GM11168 (cell line): ENCODE measurements around the gene ARL10.

ENCODE experiments used
- in situ Hi-C: fragments of 300-500 bp; cut with MboI; formaldehyde crosslinking; loops from one replicate; pipeline ENCODE4 v1.12.0; 2022; ENCODE audit warnings: low sequenced_read_pairs; ENCODE audit not compliant: unreplicated experiment

Gene ARL10

GRCh38 chr5:176408590-176408989 is 43.3 kb downstream of the ARL10 start:
- in situ Hi-C loops: no loop called here

- in situ Hi-C loops: no loop called here
These were observed 44.5 kb downstream of the ARL10 start for GRCh38 chr5:176409765-176410164.

GRCh38 chr5:176410486-176411180 is 45.3 kb downstream of the ARL10 start:
- in situ Hi-C loops: no loop called here

- in situ Hi-C loops: no loop called here
These were observed 47.4 kb downstream of the ARL10 start for GRCh38 chr5:176412517-176413254.

- in situ Hi-C loops: no loop called here
These were observed 47.9 kb downstream of the ARL10 start for GRCh38 chr5:176413255-176413565.

- in situ Hi-C loops: no loop called here
These were observed 48.5 kb downstream of the ARL10 start for GRCh38 chr5:176413709-176414191.

GRCh38 chr5:176414704-176415103 is 49.4 kb downstream of the ARL10 start:
- in situ Hi-C loops: no loop called here

GRCh38 chr5:176415240-176415951 is 50.1 kb downstream of the ARL10 start:
- in situ Hi-C loops: no loop called here

- in situ Hi-C loops: no loop called here
These were observed 51.0 kb downstream of the ARL10 start, which contains the start of gene CLTB for GRCh38 chr5:176415952-176416924. CLTB (minus strand) TSS chr5:176416539; CDS start chr5:176416363, 176 bp downstream.

- in situ Hi-C loops: no loop called here
These were observed 51.7 kb downstream of the ARL10 start for GRCh38 chr5:176416965-176417364.

- in situ Hi-C loops: no loop called here
These were observed 53.0 kb downstream of the ARL10 start for GRCh38 chr5:176418251-176418650.

GRCh38 chr5:176420086-176420485 is 54.8 kb downstream of the ARL10 start:
- in situ Hi-C loops: no loop called here

- in situ Hi-C loops: no loop called here
These were observed 55.8 kb downstream of the ARL10 start for GRCh38 chr5:176420972-176421544.

- in situ Hi-C loops: no loop called here
These were observed 58.9 kb downstream of the ARL10 start for GRCh38 chr5:176424181-176424580.

GRCh38 chr5:176425138-176425537 is 59.9 kb downstream of the ARL10 start:
- in situ Hi-C loops: no loop called here

- in situ Hi-C loops: no loop called here
These were observed 60.5 kb downstream of the ARL10 start for GRCh38 chr5:176425791-176426190.

- in situ Hi-C loops: no loop called here
These were observed 61.6 kb downstream of the ARL10 start for GRCh38 chr5:176426876-176427275.

GRCh38 chr5:176427971-176428370 is 62.7 kb downstream of the ARL10 start:
- in situ Hi-C loops: no loop called here

GRCh38 chr5:176429972-176430371 is 64.7 kb downstream of the ARL10 start:
- in situ Hi-C loops: no loop called here
